Measurements from ENCODE around the gene ATP5MC3. TPM values are rescaled to one million over a fixed set of nuclear protein-coding genes. Genes with fewer than 3 reads are reported as not detected.

ATP5MC3 gene
- total and polyA plus RNA-seq, 2 of the 13 experiments (the other 11 are each of a cell fraction or from before 2014, with no cell fraction given), result 676 to 1,007 TPM

DNA sequence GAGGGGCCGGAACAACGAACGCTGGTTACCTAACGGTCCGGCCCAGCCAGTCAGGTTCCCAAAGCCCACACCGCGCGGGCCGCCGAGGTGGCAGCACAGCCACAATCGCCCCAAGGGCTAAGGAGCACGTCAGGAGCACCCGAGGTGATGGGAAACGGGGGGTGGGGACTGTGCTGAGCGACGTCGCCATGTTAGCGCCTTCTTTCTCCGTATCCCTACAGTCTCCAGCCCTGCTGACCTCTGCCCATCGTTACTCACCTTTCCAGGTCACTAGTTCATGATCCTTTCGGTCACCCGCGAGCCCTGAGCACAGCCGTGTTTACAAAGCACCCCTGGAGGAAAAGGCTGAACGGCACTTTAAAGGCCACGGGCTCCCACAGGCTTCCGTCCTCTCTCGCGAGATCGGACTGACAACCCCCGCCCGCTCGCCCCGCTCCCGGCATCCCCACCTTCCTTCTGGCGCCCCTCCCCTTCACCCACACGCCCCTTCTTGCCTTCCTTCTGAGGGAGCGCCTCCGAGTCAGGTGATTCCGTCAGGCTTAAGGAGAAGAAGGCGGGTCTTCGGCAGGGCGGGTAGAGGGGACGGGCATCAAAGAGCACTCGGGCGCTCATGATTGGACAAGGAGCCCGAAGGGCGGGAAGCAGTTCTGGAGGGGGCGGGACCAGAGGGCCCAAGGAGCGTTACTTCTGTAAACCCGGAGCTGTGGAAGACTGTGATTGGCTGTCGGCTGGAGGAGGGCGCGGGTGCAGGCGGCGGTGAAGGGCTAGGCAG lies 13.5 kb downstream of the ATP5MC3 start, which contains the start of gene ATF2 (continued):
- TF ChIP-seq, protein P1, sequence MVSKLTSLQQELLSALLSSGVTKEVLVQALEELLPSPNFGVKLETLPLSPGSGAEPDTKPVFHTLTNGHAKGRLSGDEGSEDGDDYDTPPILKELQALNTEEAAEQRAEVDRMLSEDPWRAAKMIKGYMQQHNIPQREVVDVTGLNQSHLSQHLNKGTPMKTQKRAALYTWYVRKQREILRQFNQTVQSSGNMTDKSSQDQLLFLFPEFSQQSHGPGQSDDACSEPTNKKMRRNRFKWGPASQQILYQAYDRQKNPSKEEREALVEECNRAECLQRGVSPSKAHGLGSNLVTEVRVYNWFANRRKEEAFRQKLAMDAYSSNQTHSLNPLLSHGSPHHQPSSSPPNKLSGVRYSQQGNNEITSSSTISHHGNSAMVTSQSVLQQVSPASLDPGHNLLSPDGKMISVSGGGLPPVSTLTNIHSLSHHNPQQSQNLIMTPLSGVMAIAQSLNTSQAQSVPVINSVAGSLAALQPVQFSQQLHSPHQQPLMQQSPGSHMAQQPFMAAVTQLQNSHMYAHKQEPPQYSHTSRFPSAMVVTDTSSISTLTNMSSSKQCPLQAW (CRISPR knock-in tag; IDR thresholded peaks at IDR 0.05), result peak; percentile 97
- TF ChIP-seq, protein P2, sequence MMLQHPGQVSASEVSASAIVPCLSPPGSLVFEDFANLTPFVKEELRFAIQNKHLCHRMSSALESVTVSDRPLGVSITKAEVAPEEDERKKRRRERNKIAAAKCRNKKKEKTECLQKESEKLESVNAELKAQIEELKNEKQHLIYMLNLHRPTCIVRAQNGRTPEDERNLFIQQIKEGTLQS (CRISPR knock-in tag; IDR thresholded peaks at IDR 0.05), result peak; percentile 18; the same call in 1 of the 2 replicates
- TF ChIP-seq MEIS2 (CRISPR knock-in tag; IDR thresholded peaks at IDR 0.05) (peak; percentile 84; the same call in 1 of the 2 replicates), ZNF75D (CRISPR knock-in tag; IDR thresholded peaks at IDR 0.05; ENCODE audit: borderline replicate concordance) (no peak), REL (CRISPR knock-in tag; conservative IDR thresholded peaks at IDR 0.05) (0 out of 2 replicates have a peak, but pooled peaks have one; percentile 64), ZNF101 (CRISPR knock-in tag; IDR thresholded peaks at IDR 0.05; ENCODE audit: borderline replicate concordance, low read depth) (no peak), ARID2 (CRISPR knock-in tag; IDR thresholded peaks at IDR 0.05; ENCODE audit: borderline replicate concordance) (peak; percentile 94), MIER3 (CRISPR knock-in tag; IDR thresholded peaks at IDR 0.05; ENCODE audit: borderline replicate concordance) (peak; percentile 86), HOXD1 (CRISPR knock-in tag; IDR thresholded peaks at IDR 0.05) (peak; percentile 71; the same call in 1 of the 2 replicates), ZNF724P (CRISPR knock-in tag; IDR thresholded peaks at IDR 0.05; ENCODE audit: borderline replicate concordance) (no peak), MXD3 (CRISPR knock-in tag; IDR thresholded peaks at IDR 0.05) (peak; percentile 46; the same call in 1 of the 2 replicates), ZNF672 (CRISPR knock-in tag; IDR thresholded peaks at IDR 0.05) (no peak), ELF1 (CRISPR knock-in tag; IDR thresholded peaks at IDR 0.05) (peak; percentile 60), NR2F6 (IDR thresholded peaks at IDR 0.05) (peak; percentile 67), NR2F6 (CRISPR knock-in tag; IDR thresholded peaks at IDR 0.05) (peak; percentile 72), ZNF543 (CRISPR knock-in tag; IDR thresholded peaks at IDR 0.05) (peak; percentile 89), DR1 (CRISPR knock-in tag; IDR thresholded peaks at IDR 0.05) (peak; percentile 90), FOXA1 (IDR thresholded peaks at IDR 0.05) (peak; percentile 36; the same call in 1 of the 2 replicates), FOXA1 (CRISPR knock-in tag; IDR thresholded peaks at IDR 0.05) (peak; percentile 94), ZFX (CRISPR knock-in tag; IDR thresholded peaks at IDR 0.05; ENCODE audit: low read depth) (peak; percentile 96), RFXANK (CRISPR knock-in tag; IDR thresholded peaks at IDR 0.05) (peak; percentile 88; the same call in 1 of the 2 replicates), ZMYM3 (CRISPR knock-in tag; IDR thresholded peaks at IDR 0.05) (no peak; the same call in 1 of the 2 replicates), BATF2 (CRISPR knock-in tag; IDR thresholded peaks at IDR 0.05) (no peak), ZNF460 (CRISPR knock-in tag; IDR thresholded peaks at IDR 0.05; ENCODE audit: borderline replicate concordance) (no peak), SNRNP70 (IDR thresholded peaks at IDR 0.05; ENCODE audit: low read depth, low read length) (no peak), ZKSCAN8 (CRISPR knock-in tag; IDR thresholded peaks at IDR 0.05; ENCODE audit: borderline replicate concordance) (peak; percentile 74), FLYWCH1 (CRISPR knock-in tag; IDR thresholded peaks at IDR 0.05) (no peak)
- TF ChIP-seq, protein P3, sequence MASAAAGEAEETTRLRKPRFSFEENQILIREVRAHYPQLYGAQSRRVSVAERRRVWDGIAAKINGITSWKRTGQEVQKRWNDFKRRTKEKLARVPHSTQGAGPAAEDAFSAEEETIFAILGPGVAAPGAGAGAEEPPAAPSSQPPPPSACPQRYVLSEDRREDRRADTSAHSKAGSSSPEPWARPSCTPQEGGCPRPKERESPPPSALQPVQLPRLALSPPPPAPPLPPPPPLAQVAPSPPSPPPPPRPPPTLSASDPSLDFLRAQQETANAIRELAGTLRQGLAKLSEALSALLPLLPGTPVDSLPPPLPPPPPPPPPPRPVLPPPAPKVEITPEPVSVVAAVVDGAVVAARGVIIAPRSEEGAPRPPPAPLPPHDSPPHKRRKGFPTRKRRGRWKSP (CRISPR knock-in tag; IDR thresholded peaks at IDR 0.05), result peak; percentile 81; the same call in 1 of the 2 replicates
